SK-N-SH treated with all-trans-retinoic acid at 6 μM for 48 hours (cell line): ENCODE data around the gene TRPV4.
A peak's percentile ranks its signal among the peaks of the same experiment; 100 is the strongest.

Source experiments
- ATAC-seq: fragments of 200-7000 bp; cut with Tn5 transposase; 3 replicates; pipeline ENCODE4 v1.9.1; 2020; ENCODE audit warnings: mild to moderate bottlenecking, moderate library complexity
- BACH2 ChIP-seq: fragments of 250-450 bp; sonication (Bioruptor Pico); IDR thresholded peaks from 2 replicates; pipeline ENCODE4 v1.9.0; 2021; ENCODE audit warnings: mild to moderate bottlenecking, borderline replicate concordance
- CREB5 ChIP-seq: fragments of 250-450 bp; sonication (Bioruptor Pico); IDR thresholded peaks from 2 replicates; pipeline ENCODE4 v1.5.1; 2020; ENCODE audit warnings: low read depth, mild to moderate bottlenecking, moderate library complexity
- CSDC2 ChIP-seq: fragments of 250-450 bp; sonication (Bioruptor Pico); IDR thresholded peaks from 2 replicates; pipeline ENCODE4 v1.5.0; 2020; ENCODE audit warnings: mild to moderate bottlenecking, moderate library complexity
- ESRRG ChIP-seq: fragments of 250-450 bp; sonication (Bioruptor Pico); IDR thresholded peaks from 2 replicates; pipeline ENCODE4 v1.6.1; 2021; ENCODE audit warnings: mild to moderate bottlenecking
- GLIS3 ChIP-seq: fragments of 250-450 bp; sonication (Bioruptor Pico); IDR thresholded peaks from 2 replicates; pipeline ENCODE4 v1.5.0; 2020; ENCODE audit warnings: mild to moderate bottlenecking, moderate library complexity
- ISL1 ChIP-seq: fragments of 250-450 bp; sonication (Bioruptor Pico); IDR thresholded peaks from 2 replicates; pipeline ENCODE4 v2.1.2; 2022; ENCODE audit warnings: mild to moderate bottlenecking, moderate library complexity
- OSR1 ChIP-seq: fragments of 250-450 bp; sonication (Bioruptor Pico); IDR thresholded peaks from 2 replicates; pipeline ENCODE4 v1.8.0; 2022; ENCODE audit warnings: moderate library complexity, mild to moderate bottlenecking, inconsistent platforms
- PATZ1 ChIP-seq: fragments of 250-450 bp; sonication (Bioruptor Pico); IDR thresholded peaks from 2 replicates; pipeline ENCODE4 v1.8.0; 2020; ENCODE audit warnings: mild to moderate bottlenecking, moderate library complexity, borderline replicate concordance
- POU6F1 ChIP-seq: fragments of 250-450 bp; sonication (Bioruptor Pico); IDR thresholded peaks from 2 replicates; pipeline ENCODE4 v1.8.0; 2021; ENCODE audit warnings: low read depth, mild to moderate bottlenecking, moderate library complexity, borderline replicate concordance
- PPARA ChIP-seq: fragments of 250-450 bp; sonication (Bioruptor Pico); IDR thresholded peaks from 2 replicates; pipeline ENCODE4 v1.5.0; 2020; ENCODE audit warnings: mild to moderate bottlenecking, borderline replicate concordance
- RARB ChIP-seq: fragments of 250-450 bp; sonication (Bioruptor Pico); IDR thresholded peaks from 2 replicates; pipeline ENCODE4 v1.8.0; 2021; ENCODE audit warnings: mild to moderate bottlenecking, moderate library complexity
- SNAI2 ChIP-seq: fragments of 250-450 bp; sonication (Bioruptor Pico); IDR thresholded peaks from 2 replicates; pipeline ENCODE4 v1.5.0; 2020; ENCODE audit warnings: mild to moderate bottlenecking, moderate library complexity
- TCF4 ChIP-seq: fragments of 250-450 bp; sonication (Bioruptor Pico); IDR thresholded peaks from 2 replicates; pipeline ENCODE4 v1.8.0; 2021; ENCODE audit warnings: mild to moderate bottlenecking, moderate library complexity, borderline replicate concordance
- TOX ChIP-seq: fragments of 250-450 bp; sonication (Bioruptor Pico); IDR thresholded peaks from 2 replicates; pipeline ENCODE4 v1.8.0; 2021; ENCODE audit warnings: mild to moderate bottlenecking, moderate library complexity, borderline replicate concordance
- TSHZ2 ChIP-seq: fragments of 250-450 bp; sonication (Bioruptor Pico); IDR thresholded peaks from 2 replicates; pipeline ENCODE4 v1.5.0; 2020; ENCODE audit warnings: mild to moderate bottlenecking, moderate library complexity
- ZC3H10 ChIP-seq: fragments of 250-450 bp; sonication (Bioruptor Pico); IDR thresholded peaks from 2 replicates; pipeline ENCODE4 v1.5.1; 2021; ENCODE audit warnings: mild to moderate bottlenecking, moderate library complexity
- ZFP3 ChIP-seq: fragments of 250-450 bp; sonication (Bioruptor Pico); IDR thresholded peaks from 2 replicates; pipeline ENCODE4 v1.5.0; 2020; ENCODE audit warnings: mild to moderate bottlenecking, moderate library complexity
- ZFP30 ChIP-seq: fragments of 450-650 bp; formaldehyde crosslinking; IDR thresholded peaks from 2 replicates; pipeline ENCODE4 v1.5.0; 2022; ENCODE audit warnings: mild to moderate bottlenecking, moderate library complexity
- ZNF565 ChIP-seq: fragments of 450-650 bp; formaldehyde crosslinking; conservative IDR thresholded peaks from 2 replicates; pipeline ENCODE4 v1.5.0; 2020; ENCODE audit warnings: low read depth, mild to moderate bottlenecking, moderate library complexity
- ZNF70 ChIP-seq: fragments of 450-650 bp; formaldehyde crosslinking; IDR thresholded peaks from 2 replicates; pipeline ENCODE4 v1.5.0; 2020; ENCODE audit warnings: mild to moderate bottlenecking, moderate library complexity
- ZNF8 ChIP-seq: fragments of 450-650 bp; formaldehyde crosslinking; IDR thresholded peaks from 2 replicates; pipeline ENCODE4 v1.5.0; 2020; ENCODE audit warnings: mild to moderate bottlenecking, moderate library complexity

The TRPV4 gene

GRCh38 chr12:109756457-109756856 lies 76.7 kb downstream of the TRPV4 start:
- ATAC-seq, result no peak
- 0 out of 2 replicates have a peak, but pooled peaks have one; percentile 43 for TF ChIP-seq ZNF8 (CRISPR knock-in tag)
- no peak for TF ChIP-seq OSR1

GRCh38 chr12:109753959-109754358 lies 79.2 kb downstream of the TRPV4 start:
- no peak for ATAC-seq
- TF ChIP-seq ZNF70 (CRISPR knock-in tag) (no peak), RARB (CRISPR knock-in tag) (no peak), ZC3H10 (CRISPR knock-in tag) (no peak), TOX (CRISPR knock-in tag) (no peak), ZNF565 (no peak), ESRRG (CRISPR knock-in tag) (no peak), ZNF8 (CRISPR knock-in tag) (no peak), CREB5 (no peak), ZFP3 (CRISPR knock-in tag) (no peak), TCF4 (CRISPR knock-in tag) (no peak), ISL1 (CRISPR knock-in tag) (no peak), SNAI2 (CRISPR knock-in tag) (no peak), BACH2 (CRISPR knock-in tag) (no peak), TSHZ2 (CRISPR knock-in tag) (no peak), ZFP30 (CRISPR knock-in tag) (no peak), PPARA (CRISPR knock-in tag) (no peak), CSDC2 (no peak), PATZ1 (CRISPR knock-in tag) (no peak)
- TF ChIP-seq, all 23 proteins: peak for 0

- TF ChIP-seq SNAI2 (CRISPR knock-in tag) (no peak), ZNF8 (CRISPR knock-in tag) (no peak), CSDC2 (no peak), GLIS3 (no peak), ISL1 (CRISPR knock-in tag) (no peak), TCF4 (CRISPR knock-in tag) (no peak), PATZ1 (CRISPR knock-in tag) (no peak), PPARA (CRISPR knock-in tag) (no peak), ZNF70 (CRISPR knock-in tag) (no peak), ZFP30 (CRISPR knock-in tag) (no peak), RARB (CRISPR knock-in tag) (no peak), OSR1 (no peak), ZNF565 (no peak), BACH2 (CRISPR knock-in tag) (no peak), ESRRG (CRISPR knock-in tag) (no peak), TOX (CRISPR knock-in tag) (no peak), POU6F1 (CRISPR knock-in tag) (no peak)
- no peak for ATAC-seq
These were observed 80.2 kb downstream of the TRPV4 start for GRCh38 chr12:109753054-109753401.
